Astrocyte (in vitro differentiated cells and primary cell): ENCODE results near the gene TYR. TPM values are rescaled to one million over a fixed set of nuclear protein-coding genes. Genes with fewer than 3 reads are reported as not detected.
"Not testable (repeated sequence)": the region's sequence is repeated elsewhere in the genome, so short reads cannot be mapped to it uniquely, and the experiment has no call there.

Source experiments
- DNase-seq: peaks from one replicate; pipeline ENCODE4 v3.0.0-alpha.2; 2010; ENCODE audit warnings: low read depth
- FAIRE-seq: peaks from 2 replicates; lab custom pipeline; 2011; peaks lifted over from hg19 to GRCh38; lab: Jason Lieb, UNC
- H2AFZ ChIP-seq: 2 replicates; pipeline ENCODE4 v1.6.0; 2012; ENCODE audit warnings: low read depth, low read length, inconsistent platforms
- H3K27ac ChIP-seq: 2 replicates; pipeline ENCODE4 v1.5.1; 2011; ENCODE audit warnings: low read depth, low read length, inconsistent platforms
- H3K27me3 ChIP-seq: 2 replicates; pipeline ENCODE4 v1.6.0; 2011; ENCODE audit warnings: low read length, inconsistent platforms; ENCODE audit not compliant: insufficient read depth
- H3K36me3 ChIP-seq: 2 replicates; pipeline ENCODE4 v1.5.1; 2011; ENCODE audit warnings: low read length, inconsistent platforms; ENCODE audit not compliant: insufficient read depth
- H3K4me1 ChIP-seq: 2 replicates; pipeline ENCODE4 v1.5.1; 2011; ENCODE audit warnings: low read length, inconsistent platforms; ENCODE audit not compliant: insufficient read depth
- H3K4me2 ChIP-seq: 2 replicates; pipeline ENCODE4 v1.6.0; 2012; ENCODE audit warnings: low read length, inconsistent platforms
- H3K4me3 ChIP-seq: 2 replicates; pipeline ENCODE4 v1.5.1; 2011; ENCODE audit warnings: low read depth, mild to moderate bottlenecking, low read length, inconsistent platforms; ENCODE audit not compliant: insufficient read depth
- H3K79me2 ChIP-seq: 2 replicates; pipeline ENCODE4 v1.6.0; 2012; ENCODE audit warnings: mild to moderate bottlenecking, low read length, inconsistent platforms; ENCODE audit not compliant: insufficient read depth
- H3K9ac ChIP-seq: 2 replicates; pipeline ENCODE4 v1.6.0; 2012; ENCODE audit warnings: mild to moderate bottlenecking, low read length, inconsistent platforms
- H3K9me3 ChIP-seq: 2 replicates; pipeline ENCODE4 v1.5.1; 2012; ENCODE audit warnings: low read depth, mild to moderate bottlenecking, low read length, inconsistent platforms; ENCODE audit not compliant: insufficient read depth
- H4K20me1 ChIP-seq: 2 replicates; pipeline ENCODE4 v1.6.0; 2012; ENCODE audit warnings: low read length, inconsistent platforms; ENCODE audit not compliant: insufficient read depth
- H3K27ac Mint-ChIP-seq: one replicate; pipeline ENCODE4 v1.8.0; 2021; ENCODE audit warnings: mild to moderate bottlenecking, mixed read lengths; ENCODE audit not compliant: unreplicated experiment
- H3K27me3 Mint-ChIP-seq: one replicate; pipeline ENCODE4 v1.8.0; 2021; ENCODE audit warnings: low read depth, mixed read lengths; ENCODE audit not compliant: unreplicated experiment
- H3K36me3 Mint-ChIP-seq: one replicate; pipeline ENCODE4 v1.8.0; 2021; ENCODE audit warnings: low read depth, mixed read lengths; ENCODE audit not compliant: unreplicated experiment
- H3K4me1 Mint-ChIP-seq: one replicate; pipeline ENCODE4 v1.8.0; 2021; ENCODE audit warnings: low read depth, mixed read lengths; ENCODE audit not compliant: unreplicated experiment
- H3K4me3 Mint-ChIP-seq: one replicate; pipeline ENCODE4 v1.8.0; 2021; ENCODE audit warnings: mild to moderate bottlenecking, moderate library complexity, mixed read lengths; ENCODE audit not compliant: unreplicated experiment
- H3K9me3 Mint-ChIP-seq: one replicate; pipeline ENCODE4 v1.8.0; 2021; ENCODE audit warnings: mild to moderate bottlenecking, mixed read lengths; ENCODE audit not compliant: unreplicated experiment
- CTCF ChIP-seq: IDR thresholded peaks from 2 replicates; pipeline ENCODE4 v1.5.1; 2011; ENCODE audit warnings: low read depth, mild to moderate bottlenecking, inconsistent platforms, low read length, moderate library complexity; ENCODE audit not compliant: insufficient read depth
- EZH2 ChIP-seq: IDR thresholded peaks from 2 replicates; pipeline ENCODE4 v1.6.1; 2012; ENCODE audit warnings: mild to moderate bottlenecking, low read length, inconsistent platforms; ENCODE audit not compliant: insufficient read depth
- total RNA-seq: library from RNA; stranded (reverse); gene quantifications from 2 replicates; pipeline ENCODE4 v1.2.1, GENCODE V29; 2021

Gene TYR
- total RNA-seq, 1 donor from 2014 or later: not detected

DNA sequence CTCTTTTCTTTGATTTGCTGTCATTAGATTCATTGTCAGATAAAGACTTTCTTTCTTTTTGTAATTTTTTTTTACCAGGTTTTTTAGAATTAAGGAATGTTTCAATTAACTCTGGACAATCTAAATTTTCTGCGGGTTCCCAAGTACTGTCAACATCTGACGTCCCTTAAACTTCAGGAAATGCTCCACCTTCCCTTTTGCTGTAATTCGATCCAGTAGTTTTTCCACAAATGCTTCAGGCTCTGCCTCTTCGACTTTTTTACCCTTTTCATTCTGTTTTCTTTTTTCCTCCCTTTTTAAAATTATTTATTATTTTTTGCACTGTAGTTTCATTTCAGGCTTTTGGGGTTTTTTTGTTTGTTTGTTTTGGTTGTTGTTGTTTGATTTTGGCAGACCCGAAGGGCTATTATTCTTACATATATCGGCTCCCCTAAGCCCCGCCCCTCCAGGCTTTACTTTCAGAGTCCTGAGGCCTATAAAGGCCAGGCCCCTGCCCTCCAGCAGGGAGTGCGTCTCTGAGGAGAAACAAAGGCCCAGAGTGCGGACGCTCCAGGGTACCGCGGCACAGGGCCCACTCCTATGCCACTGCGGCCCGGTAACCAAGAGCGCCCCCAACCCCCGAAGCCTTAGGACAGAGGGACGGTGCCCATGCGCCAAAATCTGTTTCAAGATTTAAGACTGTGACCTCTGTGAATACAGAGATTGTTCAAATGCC lies 116.4 kb downstream of the TYR start:
- Histone ChIP-seq H3K36me3 (no peaks in the 10 kb centered on the region), H2AFZ (peak overlapping the region; percentile 78), H4K20me1 (no peaks in the 10 kb centered on the region), H3K9me3 (no peaks in the 10 kb centered on the region), H3K4me2 (peak overlapping the region; percentile 82), H3K4me1 (no peaks in the 10 kb centered on the region), H3K9ac (peak overlapping the region; percentile 72), H3K27me3 (no peaks in the 10 kb centered on the region), H3K4me3 (peak overlapping the region; percentile 50), H3K79me2 (no peaks in the 10 kb centered on the region), H3K27ac (peak overlapping the region; percentile 26)
- TF ChIP-seq CTCF (no peak), EZH2 (no peak)
- Mint-ChIP-seq H3K27ac (peak overlapping the region; percentile 34), H3K4me1 (peaks cover 3% of the 10 kb centered on the region), H3K27me3 (no peaks in the 10 kb centered on the region), H3K9me3 (no peaks in the 10 kb centered on the region), H3K4me3 (no peak overlapping the region), H3K36me3 (no peaks in the 10 kb centered on the region)
- DNase-seq: peak; percentile 29
- no peak for FAIRE-seq

- not testable (repeated sequence) for H3K36me3 Mint-ChIP-seq, FAIRE-seq, DNase-seq
Observed at GRCh38 chr11:89295023-89295422, 117.3 kb downstream of the TYR start.

GRCh38 chr11:89303029-89303428 lies 125.4 kb downstream of the TYR start:
- H3K36me3 Mint-ChIP-seq: not testable (repeated sequence)

More at GRCh38 chr11:89295023-89295422, 117.3 kb downstream of the TYR start:
- H3K9ac ChIP-seq, H3K4me2 ChIP-seq, H3K27me3 Mint-ChIP-seq, H4K20me1 ChIP-seq, H3K9me3 ChIP-seq, H3K27ac Mint-ChIP-seq, H3K4me1 Mint-ChIP-seq, H3K4me3 Mint-ChIP-seq, H3K27ac ChIP-seq, H2AFZ ChIP-seq, H3K79me2 ChIP-seq, H3K36me3 ChIP-seq, H3K4me3 ChIP-seq, H3K27me3 ChIP-seq, H3K4me1 ChIP-seq, H3K9me3 Mint-ChIP-seq: not testable (repeated sequence)

GRCh38 chr11:89308272-89308671 lies 130.6 kb downstream of the TYR start:
- H3K9me3 ChIP-seq, H3K27me3 ChIP-seq, H3K4me3 Mint-ChIP-seq, H3K4me3 ChIP-seq, H3K27ac Mint-ChIP-seq, H3K9ac ChIP-seq, H3K36me3 ChIP-seq, H3K4me2 ChIP-seq, H3K79me2 ChIP-seq, H3K27me3 Mint-ChIP-seq, H3K27ac ChIP-seq, H3K36me3 Mint-ChIP-seq, H4K20me1 ChIP-seq, H3K9me3 Mint-ChIP-seq, DNase-seq, H2AFZ ChIP-seq, H3K4me1 ChIP-seq: not testable (repeated sequence)
- peaks cover 11% of the 10 kb centered on the region for H3K4me1 Mint-ChIP-seq
- peak; percentile 68 for FAIRE-seq

More at GRCh38 chr11:89303029-89303428, 125.4 kb downstream of the TYR start:
- FAIRE-seq, H3K9me3 ChIP-seq, H3K9me3 Mint-ChIP-seq, H3K27ac ChIP-seq, DNase-seq, H3K36me3 ChIP-seq, H3K27me3 Mint-ChIP-seq, H4K20me1 ChIP-seq, H3K4me3 ChIP-seq, H3K9ac ChIP-seq, H3K4me1 ChIP-seq, H3K27me3 ChIP-seq, H3K4me1 Mint-ChIP-seq, H3K4me2 ChIP-seq, H3K4me3 Mint-ChIP-seq, H3K79me2 ChIP-seq, H2AFZ ChIP-seq, H3K27ac Mint-ChIP-seq: not testable (repeated sequence)

- not testable (repeated sequence) for H3K4me2 ChIP-seq, H3K27me3 ChIP-seq, FAIRE-seq, H3K79me2 ChIP-seq, H3K27me3 Mint-ChIP-seq, DNase-seq, H3K4me1 ChIP-seq, H3K4me3 ChIP-seq, H3K9ac ChIP-seq, H3K36me3 Mint-ChIP-seq, H2AFZ ChIP-seq, H4K20me1 ChIP-seq, H3K9me3 Mint-ChIP-seq, H3K4me3 Mint-ChIP-seq, H3K9me3 ChIP-seq, H3K4me1 Mint-ChIP-seq, H3K27ac ChIP-seq, H3K36me3 ChIP-seq, H3K27ac Mint-ChIP-seq
Observed at GRCh38 chr11:89309321-89309985, 131.8 kb downstream of the TYR start.
